ENCODE measurements around the gene GALK2.
"Not testable (repeated sequence)": the region's sequence is repeated elsewhere in the genome, so short reads cannot be mapped to it uniquely, and the experiment has no call there.

The GALK2 gene

GRCh38 chr15:49225572-49226281, 55.7 kb downstream of the GALK2 start:
- DNase-seq, result peak; percentile 19

- no peak for DNase-seq
Measured at GRCh38 chr15:49227602-49228001, 57.6 kb downstream of the GALK2 start.

- DNase-seq, result no peak
Measured at GRCh38 chr15:49229922-49230321, 59.9 kb downstream of the GALK2 start.

GRCh38 chr15:49232236-49232806, 62.3 kb downstream of the GALK2 start:
- no peak for DNase-seq

- DNase-seq, result peak; percentile 39
Measured at GRCh38 chr15:49235446-49236124, 65.5 kb downstream of the GALK2 start.

- DNase-seq, result no peak
Measured at GRCh38 chr15:49236869-49237268, 66.8 kb downstream of the GALK2 start.

GRCh38 chr15:49238342-49238741, 68.3 kb downstream of the GALK2 start:
- DNase-seq, result no peak

GRCh38 chr15:49239105-49239504, 69.1 kb downstream of the GALK2 start:
- no peak for DNase-seq

GRCh38 chr15:49242820-49243219, 72.8 kb downstream of the GALK2 start:
- no peak for DNase-seq

- DNase-seq, result no peak
Measured at GRCh38 chr15:49247556-49248110, 77.6 kb downstream of the GALK2 start.

- DNase-seq, result no peak
Measured at GRCh38 chr15:49248291-49248690, 78.2 kb downstream of the GALK2 start.

- no peak for DNase-seq
Measured at GRCh38 chr15:49255966-49256759, 86.1 kb downstream of the GALK2 start.

- DNase-seq, result not testable (repeated sequence)
Measured at GRCh38 chr15:49265117-49265516, 95.1 kb downstream of the GALK2 start.

GRCh38 chr15:49265911-49266310, 95.9 kb downstream of the GALK2 start:
- no peak for DNase-seq

GRCh38 chr15:49270541-49271421, 100.7 kb downstream of the GALK2 start:
- DNase-seq, result no peak

- DNase-seq, result no peak
Measured at GRCh38 chr15:49273734-49274318, 103.8 kb downstream of the GALK2 start.

GRCh38 chr15:49278751-49279150, 108.7 kb downstream of the GALK2 start:
- DNase-seq, result no peak

GRCh38 chr15:49279521-49280456, 109.7 kb downstream of the GALK2 start:
- no peak for DNase-seq

- DNase-seq, result no peak
Measured at GRCh38 chr15:49282366-49282765, 112.3 kb downstream of the GALK2 start.

GRCh38 chr15:49286649-49287404, 116.8 kb downstream of the GALK2 start:
- no peak for DNase-seq

Data from NCI-H446 treated with DMSO at 0.1 percent for 48 hours (cell line).